Neural progenitor cell (in vitro differentiated cells): ENCODE measurements around the gene DTX1.

Experiments used
- EZH2 ChIP-seq: fragments of 200-600 bp; sonication (generic); IDR thresholded peaks from 2 replicates; pipeline ENCODE4 v1.6.1; 2017; ENCODE audit warnings: antibody characterized with exemption, mild to moderate bottlenecking, moderate library complexity
- EZH2phosphoT487 ChIP-seq: fragments of 200-600 bp; sonication (generic); IDR thresholded peaks from 2 replicates; pipeline ENCODE4 v1.6.1; 2017; ENCODE audit warnings: antibody characterized with exemption
- TF ChIP-seq, protein P1 (sequence below): fragments of 200-600 bp; sonication (generic); IDR thresholded peaks from 2 replicates; pipeline ENCODE4 v1.5.1; 2017; ENCODE audit warnings: antibody characterized with exemption, mild to moderate bottlenecking

- TF ChIP-seq EZH2phosphoT487 = no peak
- TF ChIP-seq, protein P1, sequence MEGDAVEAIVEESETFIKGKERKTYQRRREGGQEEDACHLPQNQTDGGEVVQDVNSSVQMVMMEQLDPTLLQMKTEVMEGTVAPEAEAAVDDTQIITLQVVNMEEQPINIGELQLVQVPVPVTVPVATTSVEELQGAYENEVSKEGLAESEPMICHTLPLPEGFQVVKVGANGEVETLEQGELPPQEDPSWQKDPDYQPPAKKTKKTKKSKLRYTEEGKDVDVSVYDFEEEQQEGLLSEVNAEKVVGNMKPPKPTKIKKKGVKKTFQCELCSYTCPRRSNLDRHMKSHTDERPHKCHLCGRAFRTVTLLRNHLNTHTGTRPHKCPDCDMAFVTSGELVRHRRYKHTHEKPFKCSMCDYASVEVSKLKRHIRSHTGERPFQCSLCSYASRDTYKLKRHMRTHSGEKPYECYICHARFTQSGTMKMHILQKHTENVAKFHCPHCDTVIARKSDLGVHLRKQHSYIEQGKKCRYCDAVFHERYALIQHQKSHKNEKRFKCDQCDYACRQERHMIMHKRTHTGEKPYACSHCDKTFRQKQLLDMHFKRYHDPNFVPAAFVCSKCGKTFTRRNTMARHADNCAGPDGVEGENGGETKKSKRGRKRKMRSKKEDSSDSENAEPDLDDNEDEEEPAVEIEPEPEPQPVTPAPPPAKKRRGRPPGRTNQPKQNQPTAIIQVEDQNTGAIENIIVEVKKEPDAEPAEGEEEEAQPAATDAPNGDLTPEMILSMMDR = no peak
- TF ChIP-seq EZH2 = no peak
These were observed 35.0 kb upstream of the DTX1 start for GRCh38 chr12:113021500-113021899.
